ENCODE data around the gene DEDD2.

DEDD2 gene

DNA sequence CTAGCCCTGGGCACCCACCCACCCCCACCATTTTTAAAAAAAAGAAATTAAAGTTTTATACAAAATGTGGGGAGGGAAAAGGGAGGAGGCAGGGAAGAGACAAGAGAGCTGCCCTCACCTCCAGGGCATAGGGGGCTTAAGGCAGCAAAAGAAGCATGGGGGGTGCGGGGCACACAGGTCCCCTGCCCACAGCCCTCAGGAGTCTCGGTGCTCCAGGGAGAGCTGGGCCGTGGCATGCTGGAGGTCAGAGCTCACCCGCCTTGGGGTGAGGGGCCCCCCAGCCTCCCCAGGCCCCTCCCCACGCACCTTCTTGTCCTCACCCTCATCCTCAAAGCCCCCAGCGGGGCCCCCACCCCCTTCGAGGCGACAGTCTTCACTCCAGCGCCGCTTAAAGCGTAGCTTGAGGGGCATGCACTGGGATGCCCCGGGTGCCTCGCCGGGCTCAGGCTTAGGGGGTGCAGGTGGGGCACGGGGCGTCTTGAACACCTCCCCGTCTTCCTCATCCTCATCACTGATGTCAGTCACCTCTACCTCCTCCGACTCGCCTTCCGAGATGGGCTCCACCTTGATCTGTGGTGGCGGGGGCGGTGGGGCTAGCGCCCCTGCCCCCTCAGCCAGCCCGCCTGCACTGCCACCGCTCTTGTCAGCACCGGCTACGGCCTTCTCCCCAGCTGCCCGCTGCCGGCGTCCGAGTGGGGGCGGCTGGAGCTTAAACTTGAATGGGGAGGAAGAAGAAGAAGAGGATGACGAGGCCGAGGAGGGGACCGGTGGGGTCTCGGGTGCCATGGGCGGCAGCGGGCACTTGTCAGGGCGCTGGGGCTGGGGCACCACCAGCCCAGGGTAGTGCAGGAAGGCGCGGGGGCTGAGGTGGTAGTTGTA is 31.0 kb upstream of the DEDD2 start:
- no peaks in the 10 kb centered on the region for H3K27me3 ChIP-seq (replicated peaks; ENCODE audit: control insufficient read depth, insufficient read depth, low read length)
- H3K4me3 ChIP-seq (replicated peaks; ENCODE audit: low read depth, low read length) = no peak overlapping the region
- TF ChIP-seq CTCF (IDR thresholded peaks at IDR 0.05; ENCODE audit: insufficient read depth, low read length, poor library complexity, severe bottlenecking) = no peak
- DNase-seq (ENCODE audit: extremely low read depth, insufficient read length) = no peak
- H3K36me3 ChIP-seq (ENCODE audit: control insufficient read depth, insufficient read depth, low read length) = peaks cover 2% of the 10 kb centered on the region

- Histone ChIP-seq H3K4me3 (replicated peaks; ENCODE audit: low read depth, low read length) (no peak overlapping the region), H3K36me3 (ENCODE audit: control insufficient read depth, insufficient read depth, low read length) (peaks cover 2% of the 10 kb centered on the region), H3K27me3 (replicated peaks; ENCODE audit: control insufficient read depth, insufficient read depth, low read length) (no peaks in the 10 kb centered on the region)
- no peak for DNase-seq (ENCODE audit: extremely low read depth, insufficient read length)
- no peak for TF ChIP-seq CTCF (IDR thresholded peaks at IDR 0.05; ENCODE audit: insufficient read depth, low read length, poor library complexity, severe bottlenecking)
Measured at GRCh38 chr19:42247640-42248199, 30.2 kb upstream of the DEDD2 start.

- TF ChIP-seq CTCF (IDR thresholded peaks at IDR 0.05; ENCODE audit: insufficient read depth, low read length, poor library complexity, severe bottlenecking) = no peak
- no peak for DNase-seq (ENCODE audit: extremely low read depth, insufficient read length)
- peaks cover 2% of the 10 kb centered on the region for H3K36me3 ChIP-seq (ENCODE audit: control insufficient read depth, insufficient read depth, low read length)
- no peaks in the 10 kb centered on the region for H3K27me3 ChIP-seq (replicated peaks; ENCODE audit: control insufficient read depth, insufficient read depth, low read length)
- H3K4me3 ChIP-seq (replicated peaks; ENCODE audit: low read depth, low read length) = no peak overlapping the region
Measured at GRCh38 chr19:42246922-42247639, 29.6 kb upstream of the DEDD2 start.

DNA sequence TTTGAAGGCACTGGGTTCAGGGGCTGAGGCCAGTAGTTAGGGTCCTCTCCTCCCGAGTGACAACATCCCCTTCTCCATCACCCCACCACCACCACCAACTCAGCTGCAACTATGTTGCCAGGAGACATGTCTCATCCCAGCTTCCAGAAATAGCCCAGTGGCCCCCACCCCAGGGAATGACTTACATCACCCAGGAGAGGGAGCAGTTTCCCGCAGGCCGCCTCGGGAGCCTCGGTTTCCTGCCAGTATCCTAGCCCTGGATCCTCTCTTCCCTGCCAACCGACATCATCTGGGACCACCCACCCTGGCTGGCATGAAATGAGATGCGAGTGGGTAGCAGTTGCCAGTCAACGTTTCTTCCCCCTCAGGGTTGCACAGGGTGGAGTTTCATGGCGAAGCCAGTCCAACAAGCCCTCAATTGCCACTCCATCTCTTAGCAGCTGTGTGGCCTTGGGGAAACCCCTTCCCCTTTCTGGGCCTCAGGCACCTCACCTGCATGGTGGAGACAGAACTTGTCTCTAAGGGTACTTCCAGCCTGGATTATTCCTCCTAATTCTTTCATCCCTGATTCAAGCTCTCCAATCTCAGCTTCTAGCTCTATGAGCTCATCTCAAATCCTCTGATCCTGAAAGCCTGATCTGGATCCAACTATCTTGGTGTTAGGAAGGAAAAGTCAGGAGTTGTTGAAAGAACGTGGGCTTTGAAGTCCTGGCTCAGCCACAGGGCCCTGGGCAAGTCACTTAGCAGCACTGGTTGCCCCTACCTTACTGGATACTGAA is 28.9 kb upstream of the DEDD2 start:
- no peak for TF ChIP-seq CTCF (IDR thresholded peaks at IDR 0.05; ENCODE audit: insufficient read depth, low read length, poor library complexity, severe bottlenecking)
- Histone ChIP-seq H3K27me3 (replicated peaks; ENCODE audit: control insufficient read depth, insufficient read depth, low read length) (no peaks in the 10 kb centered on the region), H3K4me3 (replicated peaks; ENCODE audit: low read depth, low read length) (no peak overlapping the region), H3K36me3 (ENCODE audit: control insufficient read depth, insufficient read depth, low read length) (peaks cover 2% of the 10 kb centered on the region)
- DNase-seq (ENCODE audit: extremely low read depth, insufficient read length) = no peak

DNA sequence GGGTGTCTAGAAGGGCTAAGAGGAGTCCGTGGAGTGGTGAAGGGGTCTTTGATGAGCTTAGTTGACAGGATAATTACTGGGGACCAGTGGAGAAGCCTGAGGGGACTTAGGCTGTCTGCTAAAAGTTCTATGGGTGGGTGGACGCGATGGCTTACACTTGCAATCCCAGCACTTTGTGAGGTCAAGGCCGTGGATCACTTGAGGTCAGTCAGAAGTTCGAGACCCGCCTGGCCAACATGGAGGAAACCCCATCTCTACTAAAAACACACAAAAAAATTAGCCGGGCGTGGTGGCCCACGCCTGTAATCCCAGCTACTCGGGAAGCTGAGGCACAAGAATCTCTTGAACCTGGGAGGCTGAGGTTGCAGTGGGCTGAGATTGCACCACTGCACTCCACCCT is 27.8 kb upstream of the DEDD2 start:
- Histone ChIP-seq H3K4me3 (replicated peaks; ENCODE audit: low read depth, low read length) (peak overlapping the region; percentile 39), H3K36me3 (ENCODE audit: control insufficient read depth, insufficient read depth, low read length) (peaks cover 3% of the 10 kb centered on the region), H3K27me3 (replicated peaks; ENCODE audit: control insufficient read depth, insufficient read depth, low read length) (no peaks in the 10 kb centered on the region)
- no peak for TF ChIP-seq CTCF (IDR thresholded peaks at IDR 0.05; ENCODE audit: insufficient read depth, low read length, poor library complexity, severe bottlenecking)
- no peak for DNase-seq (ENCODE audit: extremely low read depth, insufficient read length)

All from GM06990 (cell line).